IMR-90 (cell line): ENCODE data around the gene IL17C.

Source experiments
- BHLHE40 ChIP-seq: fragments of 150-350 bp; IDR thresholded peaks from 2 replicates; pipeline ENCODE4 v1.6.1; 2016; ENCODE audit warnings: mild to moderate bottlenecking, low read depth, low read length
- CEBPB ChIP-seq: IDR thresholded peaks from 2 replicates; pipeline ENCODE4 v1.6.1; 2012; ENCODE audit warnings: low read depth, low read length, improper control_type of control experiment
- CHD1 ChIP-seq: IDR thresholded peaks from 2 replicates; pipeline ENCODE4 v1.6.1; 2012; ENCODE audit warnings: low read depth, low read length, improper control_type of control experiment
- CTCF ChIP-seq: conservative IDR thresholded peaks from 2 replicates; pipeline ENCODE4 v1.5.1; 2012; ENCODE audit warnings: mild to moderate bottlenecking, low read depth, low read length, improper control_type of control experiment
- ELK1 ChIP-seq: fragments of 150-350 bp; IDR thresholded peaks from 2 replicates; pipeline ENCODE4 v1.6.1; 2016; ENCODE audit warnings: low read depth, mild to moderate bottlenecking, low read length, moderate library complexity, borderline replicate concordance
- FOS ChIP-seq: fragments of 150-350 bp; IDR thresholded peaks from 2 replicates; pipeline ENCODE4 v1.6.1; 2016; ENCODE audit warnings: low read depth, low read length
- MAFK ChIP-seq: IDR thresholded peaks from 2 replicates; pipeline ENCODE4 v1.6.1; 2012; ENCODE audit warnings: low read depth, low read length, improper control_type of control experiment
- MXI1 ChIP-seq: IDR thresholded peaks from 2 replicates; pipeline ENCODE4 v1.6.1; 2012; ENCODE audit warnings: low read depth, mild to moderate bottlenecking, low read length, moderate library complexity, borderline replicate concordance
- NFE2L2 ChIP-seq: fragments of 150-350 bp; IDR thresholded peaks from 2 replicates; pipeline ENCODE4 v1.6.1; 2016; ENCODE audit warnings: low read depth, mild to moderate bottlenecking, low read length
- POLR2A ChIP-seq: IDR thresholded peaks from 2 replicates; pipeline ENCODE4 v1.6.1; 2012; ENCODE audit warnings: mild to moderate bottlenecking, low read depth, low read length
- RAD21 ChIP-seq: IDR thresholded peaks from 2 replicates; pipeline ENCODE4 v1.6.1; 2012; ENCODE audit warnings: low read length, improper control_type of control experiment
- RCOR1 ChIP-seq: IDR thresholded peaks from 2 replicates; pipeline ENCODE4 v1.6.1; 2012; ENCODE audit warnings: mild to moderate bottlenecking, low read length, improper control_type of control experiment; ENCODE audit not compliant: insufficient replicate concordance
- USF2 ChIP-seq: fragments of 150-350 bp; IDR thresholded peaks from 2 replicates; pipeline ENCODE4 v1.6.1; 2017; ENCODE audit warnings: mild to moderate bottlenecking, antibody characterized with exemption, low read length, low read depth

GRCh38 chr16:88653101-88653500 lies 14.7 kb downstream of the IL17C start:
- no peak for TF ChIP-seq CTCF
- TF ChIP-seq POLR2A: no peak
- no peak for TF ChIP-seq BHLHE40
- TF ChIP-seq ELK1: no peak
- TF ChIP-seq RAD21: no peak
- TF ChIP-seq NFE2L2: no peak
- no peak for TF ChIP-seq CHD1
- TF ChIP-seq RCOR1: no peak
- TF ChIP-seq CEBPB: no peak
- no peak for TF ChIP-seq USF2
- TF ChIP-seq MXI1: no peak
- TF ChIP-seq MAFK: no peak
- TF ChIP-seq FOS: no peak
